HG02642 (cell line): ENCODE measurements around the gene HEXB.
A peak's percentile ranks its signal among the peaks of the same experiment; 100 is the strongest.
"Not testable (repeated sequence)": the region's sequence is repeated elsewhere in the genome, so short reads cannot be mapped to it uniquely, and the experiment has no call there.

ENCODE experiments used
- ATAC-seq: cut with Tn5 transposase; IDR thresholded peaks from one replicate; pipeline ENCODE4 v1.9.1; 2021; ENCODE audit warnings: mild to moderate bottlenecking; ENCODE audit not compliant: unreplicated experiment, poor library complexity

HEXB gene

DNA sequence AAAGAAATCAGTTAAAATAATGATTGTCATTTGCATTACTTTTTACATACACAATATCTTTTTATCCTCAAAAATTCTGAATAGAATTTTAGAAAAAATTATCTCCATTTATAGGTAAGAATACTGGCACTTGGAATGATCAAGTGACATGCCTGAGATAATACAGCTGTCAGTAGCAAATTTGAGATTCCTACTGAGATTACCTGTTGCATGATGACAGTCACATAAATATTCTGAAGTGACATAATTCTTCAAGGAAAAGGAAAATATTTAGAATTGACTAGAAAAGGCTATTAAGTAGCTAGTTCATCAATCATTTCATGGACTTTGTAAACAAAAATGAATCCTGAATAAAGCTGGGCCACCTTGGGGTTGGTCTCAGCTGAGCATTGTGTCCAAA, 29.3 kb upstream of the HEXB start:
- ATAC-seq, result no peak

DNA sequence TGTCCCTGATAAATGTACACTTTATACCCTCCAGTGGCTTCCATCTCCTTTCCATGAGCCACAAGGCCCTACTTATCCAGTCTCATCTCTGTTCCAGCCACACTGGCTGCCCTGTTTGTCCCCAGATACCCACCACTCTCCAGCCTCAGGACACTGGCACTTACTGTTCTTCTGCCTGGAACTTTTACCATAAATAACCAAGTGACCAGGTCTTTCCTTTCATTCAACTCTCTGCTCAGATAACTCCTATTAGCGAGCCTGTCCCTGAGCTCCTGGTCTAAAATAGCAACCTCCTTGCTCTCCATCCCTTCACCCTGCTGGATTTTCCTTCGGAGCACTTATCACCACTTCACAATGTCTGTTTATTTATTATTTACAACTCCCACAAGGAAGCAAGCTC, 27.9 kb upstream of the HEXB start:
- ATAC-seq, result no peak

DNA sequence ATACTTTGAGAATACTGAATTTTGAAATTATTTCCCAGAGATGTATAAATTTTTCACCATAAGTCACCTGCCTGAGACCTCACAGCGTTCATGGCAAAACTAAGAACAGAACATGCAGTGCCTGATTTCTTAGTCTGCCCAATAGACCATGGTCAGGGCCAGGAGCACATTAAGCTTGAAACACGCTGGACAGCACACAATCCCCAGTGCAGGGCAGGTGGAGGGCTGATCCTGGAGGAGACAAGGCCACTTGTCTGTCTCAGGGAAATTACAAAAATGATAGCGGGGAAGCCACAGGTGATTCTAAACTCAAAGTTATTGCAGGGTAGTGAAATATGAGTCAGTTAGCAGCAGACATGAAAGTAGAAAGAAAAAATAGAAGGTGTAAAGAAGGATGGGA, 25.9 kb upstream of the HEXB start:
- ATAC-seq, result no peak

DNA sequence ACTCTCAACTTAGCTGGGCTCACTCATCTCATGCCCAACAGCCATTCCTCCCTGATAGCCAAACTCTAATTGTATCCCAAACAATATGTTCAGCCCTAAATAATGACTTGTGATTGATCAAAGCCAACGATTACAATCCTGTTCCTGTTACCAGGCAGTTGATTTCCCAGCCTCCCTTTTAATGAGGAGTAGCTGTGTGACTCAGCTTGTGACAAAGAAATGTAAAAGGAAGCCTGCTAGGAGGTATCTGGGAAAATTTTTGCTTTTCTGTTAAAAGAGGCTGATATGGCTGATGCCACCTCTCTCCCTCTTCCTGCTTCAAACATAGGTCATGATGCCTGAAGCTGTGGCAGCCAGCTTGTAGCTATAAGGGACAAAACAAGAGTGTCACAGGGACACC, 24.9 kb upstream of the HEXB start:
- no peak for ATAC-seq

DNA sequence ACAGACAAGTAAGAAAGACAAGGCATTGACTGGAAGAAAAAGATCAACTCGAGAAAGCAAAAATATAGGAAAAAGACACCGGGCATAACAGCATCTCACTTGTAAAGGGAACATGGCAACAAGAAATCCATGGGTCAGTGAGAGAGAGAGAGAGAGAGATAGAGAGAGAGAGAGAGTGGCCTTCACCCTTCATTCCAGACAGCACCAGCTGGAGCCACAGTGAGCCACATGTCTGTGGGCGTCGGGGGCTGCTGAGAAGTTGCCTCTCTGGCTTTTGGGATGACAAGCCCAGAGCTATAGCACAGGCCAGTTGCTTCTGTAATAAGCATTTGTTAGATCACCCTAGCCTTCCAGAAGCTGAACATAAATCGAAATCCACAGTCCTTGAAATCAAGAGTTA, 24.2 kb upstream of the HEXB start:
- no peak for ATAC-seq

DNA sequence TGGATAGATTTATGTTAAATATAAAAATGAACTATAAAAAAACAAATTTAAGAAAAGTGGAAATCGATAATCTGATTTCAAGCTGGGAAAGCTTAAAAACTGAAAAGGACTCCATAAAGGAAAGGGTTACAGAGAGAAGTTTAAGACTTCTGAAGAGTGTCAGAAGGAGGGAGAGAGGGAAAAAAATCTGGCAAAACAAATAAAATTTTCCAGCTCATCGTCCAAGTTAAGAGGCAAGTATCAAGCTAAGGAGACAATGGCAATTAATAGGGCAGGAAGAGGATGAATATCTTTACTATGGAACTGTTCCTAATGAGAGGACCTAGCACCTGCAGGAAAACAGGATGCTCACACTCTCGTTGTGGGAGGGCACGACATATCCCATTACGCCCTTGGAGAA, 20.5 kb upstream of the HEXB start:
- no peak for ATAC-seq

DNA sequence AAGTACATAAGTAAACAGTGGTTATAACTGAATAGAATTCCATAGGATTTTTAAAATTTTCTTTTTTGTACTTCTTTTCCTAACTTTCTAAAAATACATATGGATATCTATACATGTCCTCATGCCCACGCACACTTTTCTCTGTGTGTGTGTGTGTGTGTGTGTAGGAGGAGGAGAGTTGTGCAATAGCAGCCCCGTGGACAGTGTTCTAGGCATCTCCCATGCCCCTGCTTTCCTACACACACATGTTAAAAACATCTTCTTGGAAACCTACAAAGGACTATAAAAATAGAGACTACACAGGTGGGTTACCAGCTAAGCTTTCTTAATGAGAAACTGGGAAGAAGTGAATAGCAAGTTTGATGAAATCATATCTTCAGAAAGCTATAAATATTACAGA, 19.8 kb upstream of the HEXB start:
- ATAC-seq, result no peak

DNA sequence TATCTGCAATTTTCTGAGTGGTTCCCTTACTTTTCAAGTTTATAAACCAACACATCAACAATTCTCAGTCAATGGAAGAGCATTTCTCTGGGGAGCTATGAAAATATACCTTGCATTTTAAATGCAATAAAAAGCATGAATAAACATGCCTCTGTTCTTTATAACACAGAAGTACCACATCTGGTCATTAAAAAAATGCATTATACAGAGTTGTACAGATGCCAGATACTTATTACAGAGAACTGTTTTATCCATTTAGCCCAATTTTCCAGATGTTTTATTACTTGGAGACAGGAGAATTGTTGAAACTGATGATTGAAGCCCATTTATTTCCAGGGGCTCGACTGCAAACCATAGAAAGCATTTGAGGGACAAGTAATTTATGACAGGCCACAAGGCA, 19.2 kb upstream of the HEXB start:
- ATAC-seq, result no peak

DNA sequence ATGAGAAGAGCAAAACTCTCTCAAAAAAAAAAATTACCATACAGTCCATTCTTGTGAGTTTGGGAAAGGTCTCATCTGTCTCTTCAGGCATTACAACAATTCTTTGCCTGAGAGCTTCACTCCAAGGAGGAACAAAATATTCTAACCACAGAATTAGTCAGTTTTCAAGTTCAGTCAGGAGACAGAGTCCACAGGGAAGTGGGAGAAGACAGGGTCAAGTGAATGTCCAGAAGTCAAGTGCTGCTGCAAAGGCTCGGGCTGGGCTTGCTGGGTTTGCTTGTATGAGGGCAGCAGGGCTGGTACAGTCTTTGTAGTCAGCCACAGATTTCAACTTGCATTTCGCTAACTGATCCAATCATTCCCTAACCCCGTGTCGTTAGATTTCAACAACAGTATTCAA, 17.6 kb upstream of the HEXB start:
- no peak for ATAC-seq

DNA sequence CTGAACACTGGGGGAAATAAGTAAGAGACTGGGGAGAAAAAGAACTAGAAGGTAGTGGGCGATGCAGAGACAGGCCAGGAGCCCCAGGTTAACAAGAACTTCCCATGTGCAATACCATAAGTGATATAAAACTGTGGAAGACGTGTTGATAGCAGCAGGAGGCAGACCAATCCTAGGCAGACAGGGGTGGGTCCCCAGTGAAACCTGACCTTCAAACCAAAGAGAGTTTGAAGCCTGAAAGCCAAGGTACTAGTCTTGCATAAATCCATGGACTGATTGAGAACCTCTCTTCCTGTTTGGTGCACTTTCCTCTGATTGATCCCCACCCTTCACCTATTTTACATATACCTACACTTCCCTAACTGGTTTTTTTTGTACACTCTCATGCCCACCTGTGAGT, 15.2 kb upstream of the HEXB start:
- ATAC-seq, result no peak

DNA sequence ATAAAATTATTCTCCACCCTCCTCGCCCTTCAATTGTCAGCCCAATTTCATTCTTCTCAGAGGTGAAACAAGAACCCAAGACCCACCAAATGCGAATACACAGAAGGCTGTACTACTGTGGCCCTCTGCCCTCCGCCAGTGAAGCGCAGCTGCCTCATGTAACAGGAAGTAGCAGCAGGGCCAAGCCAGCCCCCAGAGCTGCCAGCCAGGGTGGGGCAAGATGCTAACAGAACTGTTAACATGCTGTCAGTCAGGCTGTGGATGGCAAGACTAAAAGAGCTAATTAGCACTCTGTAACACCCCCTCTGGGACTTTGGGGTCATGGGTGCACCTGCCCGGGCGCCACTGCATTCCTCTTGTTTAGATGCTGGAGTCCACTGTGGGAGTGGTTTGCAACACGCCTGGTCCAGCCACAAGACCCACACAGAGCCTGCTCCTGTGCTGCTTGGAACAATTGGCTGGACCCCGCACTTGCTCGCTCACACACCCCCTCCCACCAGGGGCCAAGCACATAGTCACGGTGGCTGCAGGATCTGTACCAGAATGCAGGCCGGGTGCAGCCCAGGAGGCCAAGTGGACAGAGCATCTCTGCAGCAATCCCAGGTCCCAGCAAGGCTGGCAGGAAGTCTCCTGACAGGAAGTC, 14.5 kb upstream of the HEXB start:
- no peak for ATAC-seq

DNA sequence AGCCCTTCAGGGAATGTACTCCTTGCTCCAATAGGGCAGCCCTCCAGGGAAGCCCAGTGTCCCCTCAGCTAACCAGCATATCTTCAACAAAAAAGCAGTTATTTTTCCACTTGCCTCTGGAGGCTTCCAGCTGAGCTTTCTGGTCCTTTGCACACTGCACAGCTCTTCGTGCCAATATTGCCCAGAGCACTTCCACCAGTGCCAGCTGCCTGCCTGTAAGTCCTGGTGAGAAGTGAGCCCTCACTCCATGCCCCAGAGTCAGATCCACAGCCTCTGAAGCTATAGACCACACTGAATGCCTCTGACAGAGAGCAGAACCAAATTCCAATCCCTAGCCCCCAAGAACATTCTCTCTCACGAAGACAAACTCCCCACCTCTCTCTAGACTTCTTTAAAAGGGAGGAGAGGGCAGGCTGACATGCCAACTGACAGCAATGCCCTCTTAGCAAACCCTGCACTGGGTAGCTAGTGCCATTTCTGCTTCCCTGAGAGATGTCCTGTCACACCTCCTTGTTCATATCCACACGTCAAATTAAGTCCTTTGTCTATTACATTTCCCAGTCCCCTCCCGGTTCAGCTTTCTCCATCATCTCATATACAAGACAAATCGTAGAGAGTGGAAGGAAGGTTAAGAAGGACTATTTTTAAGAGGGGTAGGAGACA, 12.7 kb upstream of the HEXB start:
- no peak for ATAC-seq

DNA sequence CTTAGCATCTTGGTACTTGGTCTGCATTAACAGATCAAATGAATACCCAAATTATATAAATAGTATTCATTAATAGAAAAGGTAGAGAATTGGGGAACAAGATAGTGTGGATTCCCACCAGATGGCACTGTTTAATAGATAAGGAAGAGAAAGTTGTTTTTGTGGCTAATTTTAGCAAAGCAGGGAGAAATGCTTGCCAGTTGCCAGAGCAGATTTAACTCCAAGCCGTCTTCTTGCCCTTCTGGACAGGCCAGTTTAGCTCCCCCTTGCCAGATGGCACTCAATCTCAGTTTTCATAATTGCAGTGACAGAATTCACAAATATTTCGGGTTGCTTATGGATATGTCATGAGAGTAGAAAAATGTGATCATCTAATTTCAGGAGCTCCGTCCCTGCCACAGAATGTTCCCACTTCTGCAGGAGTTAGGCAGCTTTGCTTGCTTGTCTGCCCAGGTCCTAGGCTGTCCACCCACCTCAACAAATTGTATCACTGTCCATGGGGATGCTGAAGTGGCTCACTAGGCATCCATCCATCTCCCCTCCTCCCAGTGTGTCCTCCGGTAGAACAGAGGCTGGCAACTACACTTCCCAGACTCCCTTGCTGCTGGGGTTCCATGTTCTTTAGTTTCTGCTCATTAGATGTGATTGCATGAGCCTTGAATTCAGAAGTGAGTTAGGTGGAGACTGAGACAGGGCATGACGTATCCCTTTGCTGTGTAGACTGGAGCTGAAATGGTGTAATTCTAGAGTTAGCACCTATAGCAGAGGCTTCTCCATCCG, 11.8 kb upstream of the HEXB start:
- ATAC-seq, result no peak

DNA sequence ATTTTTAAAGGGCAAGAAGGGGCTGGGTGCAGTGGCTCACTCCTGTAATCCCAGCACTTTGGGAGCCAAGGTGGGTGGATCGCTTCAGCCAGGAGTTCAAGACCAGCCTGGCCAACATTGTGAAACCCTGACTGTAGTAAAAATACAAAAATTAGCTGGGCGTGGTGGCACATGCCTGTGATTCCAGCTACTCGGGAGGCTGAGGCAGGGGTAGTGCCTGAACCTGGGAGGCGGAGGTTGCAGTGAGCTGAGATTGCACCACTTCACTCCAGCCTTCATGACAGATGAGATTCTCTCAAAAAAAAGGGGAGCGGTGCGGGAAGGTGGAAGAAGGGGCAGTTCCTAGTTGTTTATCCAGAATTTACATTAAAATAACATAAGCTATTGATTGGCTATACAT, 8.6 kb upstream of the HEXB start:
- ATAC-seq, result not testable (repeated sequence)

DNA sequence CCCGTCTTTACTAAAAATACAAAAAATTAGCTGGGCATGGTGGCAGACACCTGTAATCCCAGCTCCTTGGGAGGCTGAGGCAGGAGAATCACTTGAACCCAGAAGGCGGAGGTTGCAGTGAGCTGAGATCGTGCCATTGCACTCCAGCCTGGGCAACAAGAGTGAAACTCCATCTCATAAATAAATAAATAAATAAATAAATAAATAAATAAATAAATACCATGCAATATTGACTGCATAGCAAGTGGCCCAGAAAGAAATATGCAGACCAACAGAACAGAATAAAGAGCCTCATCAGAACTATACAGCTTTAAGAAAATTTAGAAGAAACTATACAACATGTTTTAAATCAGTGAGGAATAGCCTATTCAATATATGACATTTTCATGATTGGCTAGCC, 6.9 kb upstream of the HEXB start:
- ATAC-seq, result not testable (repeated sequence)

DNA sequence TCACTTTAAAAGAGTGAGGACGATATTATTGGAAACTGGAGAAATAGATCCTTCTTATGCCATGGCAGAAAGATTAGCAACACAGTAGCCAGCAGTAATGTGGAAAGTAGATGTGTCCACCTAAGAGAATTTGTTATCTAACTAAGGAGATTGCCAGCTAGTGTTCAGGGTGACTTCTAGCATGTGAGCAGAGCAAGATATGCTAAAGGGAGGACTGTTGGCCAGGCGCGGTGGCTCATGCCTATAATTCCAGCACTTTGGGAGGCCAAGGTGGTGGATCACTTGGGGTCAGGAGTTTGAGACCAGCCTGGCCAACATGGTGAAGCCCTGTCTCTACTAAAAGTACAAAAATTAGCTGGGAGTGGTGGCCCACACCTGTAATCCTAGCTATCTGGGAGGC, 5.7 kb upstream of the HEXB start:
- not testable (repeated sequence) for ATAC-seq

DNA sequence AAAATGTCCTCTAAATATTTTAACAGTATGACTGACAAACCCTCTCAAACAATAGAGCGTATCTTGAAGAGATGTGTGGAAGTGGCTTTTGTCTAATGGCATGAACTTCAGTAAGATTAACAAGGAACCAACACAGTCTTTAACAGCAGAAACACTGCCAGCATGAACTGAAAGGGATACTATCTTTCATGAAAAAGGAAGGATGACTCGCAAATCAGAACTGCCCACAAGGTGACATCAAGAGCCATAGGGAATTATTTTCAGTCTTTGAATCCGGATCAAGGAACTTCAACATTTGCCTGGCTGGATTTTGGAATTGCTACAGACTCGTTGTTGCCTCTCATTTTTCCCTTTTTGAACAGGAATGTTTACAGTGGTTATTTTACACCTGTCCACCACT, 5.1 kb upstream of the HEXB start:
- ATAC-seq, result no peak

DNA sequence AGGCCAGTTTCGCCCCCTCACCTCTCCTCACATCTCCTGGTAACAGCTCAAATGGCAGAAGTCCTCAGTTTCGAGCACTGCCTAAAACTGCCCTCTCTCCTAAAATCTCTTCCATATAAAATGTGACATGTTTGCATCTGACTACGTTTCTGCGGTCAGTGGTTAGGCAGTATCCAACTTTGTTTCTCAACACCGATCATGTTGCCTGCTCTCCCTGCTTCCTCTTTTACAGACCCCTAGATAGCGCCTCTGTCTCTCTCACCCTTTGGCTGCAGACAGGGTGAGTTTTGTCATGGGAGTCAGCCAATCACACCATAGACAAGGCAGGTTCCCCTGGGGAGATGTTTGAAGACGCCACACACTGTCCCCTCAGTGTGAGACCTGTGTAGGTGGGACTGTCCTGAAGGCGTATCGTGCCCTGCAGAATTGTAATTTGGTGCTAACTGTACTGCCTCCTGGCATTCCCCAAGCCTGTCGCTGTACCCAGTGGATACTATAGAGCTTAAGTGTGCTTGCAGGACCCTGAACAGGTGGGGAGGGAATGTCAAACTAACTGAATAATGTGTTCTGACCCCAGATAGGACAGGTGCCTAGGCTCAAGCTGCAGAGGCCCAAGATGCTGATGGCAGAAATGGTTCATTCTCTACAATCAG, 1.1 kb downstream of the HEXB start:
- ATAC-seq, result peak; percentile 48

DNA sequence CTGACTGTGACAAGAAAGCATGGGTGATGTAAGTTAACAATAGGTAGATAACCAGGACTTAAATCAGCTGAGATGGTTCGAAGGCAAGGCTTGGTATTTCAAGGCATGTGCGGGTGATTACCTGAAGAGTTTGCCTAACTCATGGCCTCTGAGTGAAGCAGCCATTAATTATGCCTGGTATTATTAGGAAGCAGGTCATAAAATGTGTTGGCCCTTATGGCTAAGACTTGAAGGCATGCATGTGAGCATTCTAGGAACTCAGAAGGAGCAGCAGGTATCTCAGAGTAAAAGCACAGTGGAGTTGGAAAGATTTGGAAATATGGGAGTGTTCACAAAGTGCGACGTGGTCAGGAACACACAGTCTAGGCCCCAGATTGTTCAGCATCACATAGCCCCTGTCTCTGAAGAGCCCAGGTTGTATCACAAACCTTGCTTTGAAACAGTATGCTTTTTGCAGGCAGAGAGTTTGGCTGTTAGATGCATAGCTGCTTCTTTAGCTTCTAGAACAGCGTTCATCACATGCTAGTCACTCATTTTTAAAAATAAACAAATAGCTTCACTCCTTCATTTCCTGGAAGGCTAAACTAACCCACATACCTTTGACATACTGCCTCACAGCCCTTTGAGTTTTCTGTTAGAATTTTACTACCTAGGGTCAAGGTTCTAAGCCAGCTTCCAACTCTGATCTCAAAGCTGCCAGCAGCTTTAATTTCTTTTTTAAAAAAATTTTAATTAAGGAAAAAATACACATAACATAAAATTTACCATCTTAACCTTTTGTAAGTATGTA, 2.1 kb downstream of the HEXB start:
- no peak for ATAC-seq

DNA sequence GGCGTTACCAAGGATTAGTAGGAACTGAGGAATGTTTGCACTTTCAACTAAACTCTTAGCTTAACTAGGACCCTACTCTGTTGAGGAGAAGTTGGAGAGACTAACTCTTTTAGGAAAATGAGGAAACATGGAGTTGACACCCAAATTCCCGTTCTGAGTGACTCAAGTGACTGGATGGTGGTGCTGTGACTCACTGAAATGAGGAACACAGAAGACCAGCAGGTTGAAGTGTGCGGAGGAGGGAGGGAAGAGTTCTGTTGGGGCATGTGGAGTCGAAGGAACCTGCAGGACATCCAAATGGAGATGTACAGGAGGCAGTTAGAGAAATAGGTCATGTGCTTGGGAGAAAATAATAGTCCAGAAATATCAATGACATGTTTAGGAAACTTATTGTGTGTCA, 8.2 kb downstream of the HEXB start:
- no peak for ATAC-seq
